OCI-LY3 (cell line): ENCODE data around the gene ZNF438.

ENCODE experiments used
- EZH2phosphoT487 ChIP-seq: fragments of 200-600 bp; shearing (Covaris generic); IDR thresholded peaks from 2 replicates; pipeline ENCODE4 v1.6.1; 2018; ENCODE audit warnings: antibody characterized with exemption, mixed run types, low read depth
- TF ChIP-seq, protein P1 (sequence below): fragments of 200-600, 300-600 bp; sonication (generic); IDR thresholded peaks from 2 replicates; pipeline ENCODE4 v1.5.1; 2014; ENCODE audit warnings: antibody characterized with exemption, low read length, low read depth

DNA sequence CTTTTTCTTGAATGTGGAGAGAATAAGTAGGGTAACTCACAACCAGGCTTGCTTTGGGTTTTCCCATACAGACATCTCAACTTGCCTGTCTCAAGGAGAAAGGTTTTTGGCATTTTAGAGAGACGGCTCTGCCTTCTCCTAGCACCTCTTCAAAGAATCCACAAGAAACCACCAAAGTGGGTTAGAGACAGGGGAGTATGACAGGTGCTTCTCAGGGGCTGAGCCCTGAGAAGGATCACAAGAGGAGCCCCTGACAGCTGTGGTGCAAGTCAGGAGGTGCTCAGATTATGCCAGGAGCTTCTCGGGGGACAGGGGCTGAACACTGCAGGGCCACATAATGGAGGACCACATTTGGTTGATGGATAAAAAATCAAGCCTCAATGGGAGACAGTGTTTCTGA lies 231.3 kb downstream of the ZNF438 start:
- TF ChIP-seq, protein P1, sequence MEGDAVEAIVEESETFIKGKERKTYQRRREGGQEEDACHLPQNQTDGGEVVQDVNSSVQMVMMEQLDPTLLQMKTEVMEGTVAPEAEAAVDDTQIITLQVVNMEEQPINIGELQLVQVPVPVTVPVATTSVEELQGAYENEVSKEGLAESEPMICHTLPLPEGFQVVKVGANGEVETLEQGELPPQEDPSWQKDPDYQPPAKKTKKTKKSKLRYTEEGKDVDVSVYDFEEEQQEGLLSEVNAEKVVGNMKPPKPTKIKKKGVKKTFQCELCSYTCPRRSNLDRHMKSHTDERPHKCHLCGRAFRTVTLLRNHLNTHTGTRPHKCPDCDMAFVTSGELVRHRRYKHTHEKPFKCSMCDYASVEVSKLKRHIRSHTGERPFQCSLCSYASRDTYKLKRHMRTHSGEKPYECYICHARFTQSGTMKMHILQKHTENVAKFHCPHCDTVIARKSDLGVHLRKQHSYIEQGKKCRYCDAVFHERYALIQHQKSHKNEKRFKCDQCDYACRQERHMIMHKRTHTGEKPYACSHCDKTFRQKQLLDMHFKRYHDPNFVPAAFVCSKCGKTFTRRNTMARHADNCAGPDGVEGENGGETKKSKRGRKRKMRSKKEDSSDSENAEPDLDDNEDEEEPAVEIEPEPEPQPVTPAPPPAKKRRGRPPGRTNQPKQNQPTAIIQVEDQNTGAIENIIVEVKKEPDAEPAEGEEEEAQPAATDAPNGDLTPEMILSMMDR: no peak
- TF ChIP-seq EZH2phosphoT487: no peak
